GM21526 (cell line): ENCODE measurements around the gene MAFF.
A peak's percentile ranks its signal among the peaks of the same experiment; 100 is the strongest.
"Not testable (repeated sequence)": the region's sequence is repeated elsewhere in the genome, so short reads cannot be mapped to it uniquely, and the experiment has no call there.

Experiments
- ATAC-seq: cut with Tn5 transposase; IDR thresholded peaks from one replicate; pipeline ENCODE4 v1.9.1; 2021; ENCODE audit warnings: moderate library complexity; ENCODE audit not compliant: unreplicated experiment, low FRiP score

Gene MAFF

GRCh38 chr22:38201711-38202436 is at the start of gene MAFF:
TSS of gene MAFF (plus strand) at chr22:38201994. CDS start at chr22:38213854, 11,860 bp downstream.
- ATAC-seq, result peak; percentile 48

GRCh38 chr22:38153821-38154562 is 47.8 kb upstream of the MAFF start:
- ATAC-seq, result no peak

- not testable (repeated sequence) for ATAC-seq
Observed at GRCh38 chr22:38154563-38154915, 47.3 kb upstream of the MAFF start.

GRCh38 chr22:38155703-38156102 is 46.1 kb upstream of the MAFF start:
- ATAC-seq, result no peak

GRCh38 chr22:38162881-38163843 is 38.6 kb upstream of the MAFF start:
- ATAC-seq, result no peak

- ATAC-seq, result no peak
Observed at GRCh38 chr22:38163844-38164550, 37.8 kb upstream of the MAFF start.

- ATAC-seq, result no peak
Observed at GRCh38 chr22:38164551-38164918, 37.3 kb upstream of the MAFF start.

GRCh38 chr22:38165922-38166593 is 35.7 kb upstream of the MAFF start:
- no peak for ATAC-seq

- no peak for ATAC-seq
Observed at GRCh38 chr22:38167988-38168407, 33.8 kb upstream of the MAFF start.

GRCh38 chr22:38169116-38169515 is 32.7 kb upstream of the MAFF start:
- ATAC-seq, result no peak

GRCh38 chr22:38170469-38170868 is 31.3 kb upstream of the MAFF start:
- ATAC-seq, result no peak

- ATAC-seq, result no peak
Observed at GRCh38 chr22:38171927-38172831, 29.6 kb upstream of the MAFF start.

- no peak for ATAC-seq
Observed at GRCh38 chr22:38172832-38173640, 28.8 kb upstream of the MAFF start.

GRCh38 chr22:38173641-38173906 is 28.2 kb upstream of the MAFF start:
- ATAC-seq, result no peak

GRCh38 chr22:38174626-38175025 is 27.2 kb upstream of the MAFF start:
- ATAC-seq, result no peak

GRCh38 chr22:38175206-38176118 is 26.3 kb upstream of the MAFF start:
- no peak for ATAC-seq

GRCh38 chr22:38176170-38176741 is 25.5 kb upstream of the MAFF start:
- ATAC-seq, result no peak
